ENCODE results near the gene CCDC86. TPM values are rescaled to one million over a fixed set of nuclear protein-coding genes. Genes with fewer than 3 reads are reported as not detected.

CCDC86 gene
- total and polyA plus RNA-seq, 2 experiments from 2014 or later: 16.5 to 30.9 TPM

GRCh38 chr11:60870733-60871377, 28.9 kb downstream of the CCDC86 start:
- H3K27ac ChIP-seq: no peak overlapping the region
- no peak for DNase-seq (ENCODE audit: low read depth in 1 of 2, low spot score in 1 of 2)
- no peaks in the 10 kb centered on the region for H3K36me3 ChIP-seq
- no peak overlapping the region for H3K4me3 ChIP-seq
- H3K27me3 ChIP-seq: no peaks in the 10 kb centered on the region
- no peaks in the 10 kb centered on the region for H3K4me1 ChIP-seq (ENCODE audit: low read depth)
- no peak for TF ChIP-seq CTCF (IDR thresholded peaks at IDR 0.05; ENCODE audit: low read depth, low read length)
- H3K9me3 ChIP-seq (ENCODE audit: low read depth): no peaks in the 10 kb centered on the region

DNA sequence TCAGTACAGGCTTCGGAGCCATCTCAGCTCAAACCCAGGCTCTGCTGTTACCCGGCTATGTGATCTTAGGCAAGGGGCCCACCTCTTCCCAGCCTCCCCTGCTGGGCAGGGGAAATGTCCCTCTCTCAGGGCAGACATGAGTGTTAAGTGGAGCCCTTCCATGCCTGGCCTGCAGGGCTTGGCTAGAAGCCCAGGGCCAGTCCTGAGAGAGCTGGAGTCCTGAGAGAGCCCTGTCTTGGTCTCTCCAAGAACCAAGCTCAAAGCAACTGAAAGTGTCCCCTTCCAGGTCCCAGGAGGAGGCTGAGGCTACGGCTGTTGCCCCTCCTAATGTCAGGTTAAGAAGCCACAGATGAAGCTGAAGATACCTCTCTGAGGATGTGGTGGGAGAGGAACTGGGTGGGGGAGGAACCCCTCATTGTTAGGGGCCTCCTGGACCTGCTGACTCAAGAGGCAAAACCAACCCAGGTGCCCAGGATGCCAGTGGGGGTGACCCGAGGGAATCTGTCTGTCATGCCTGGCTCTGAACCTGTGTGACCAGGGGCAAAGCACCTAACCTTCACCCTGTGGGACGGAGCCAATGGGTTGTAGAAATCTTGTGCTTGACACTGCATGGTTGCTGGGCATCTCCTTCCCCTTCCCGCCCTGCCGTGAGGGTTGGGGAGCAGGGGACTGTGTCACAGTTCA, 29.6 kb downstream of the CCDC86 start:
- H3K4me1 ChIP-seq (ENCODE audit: low read depth): no peaks in the 10 kb centered on the region
- DNase-seq (ENCODE audit: low read depth in 1 of 2, low spot score in 1 of 2): peak; percentile 40 to 74

DNA sequence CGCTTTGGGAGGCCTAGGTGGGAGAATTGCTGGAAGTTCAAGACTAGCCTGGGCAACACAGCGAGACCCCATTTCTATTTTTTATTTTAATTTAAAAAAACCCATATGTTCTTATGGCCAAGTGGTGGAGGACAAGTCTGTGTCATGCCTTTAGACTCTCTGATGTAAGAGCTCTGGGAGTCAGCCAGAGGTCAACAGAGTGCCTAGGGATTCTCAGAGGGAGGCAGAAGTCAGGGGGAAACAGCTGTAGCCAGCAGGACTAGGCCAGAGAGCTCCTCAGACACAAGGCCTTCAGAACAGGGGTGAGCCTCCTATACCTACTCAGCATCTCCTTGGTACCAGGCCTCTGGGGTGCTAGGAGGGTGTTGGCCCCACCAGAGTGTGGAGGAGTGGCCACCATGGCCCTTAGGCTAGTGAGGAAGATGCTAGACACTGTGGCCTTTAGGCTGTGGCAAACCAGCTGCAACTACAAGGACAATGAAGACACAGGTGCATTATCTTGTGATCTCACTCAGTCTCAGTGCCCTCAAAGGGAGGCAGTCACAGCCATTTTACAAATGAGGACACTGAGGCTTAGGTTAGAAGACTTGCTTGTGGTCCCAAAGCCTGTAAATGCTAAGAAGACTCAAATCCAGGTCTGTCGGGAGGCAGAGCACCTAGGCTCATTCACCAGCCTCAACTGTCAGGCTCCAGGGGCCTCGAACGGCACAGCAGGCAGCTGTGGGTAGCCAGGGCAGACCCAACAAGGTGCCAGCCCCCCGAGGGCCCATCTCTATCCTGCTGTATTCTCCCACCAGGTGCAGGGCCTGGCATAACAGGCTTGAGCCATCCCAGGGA, 30.4 kb downstream of the CCDC86 start:
- Histone ChIP-seq H3K4me1 (ENCODE audit: low read depth) (no peaks in the 10 kb centered on the region), H3K27me3 (no peaks in the 10 kb centered on the region), H3K27ac (no peak overlapping the region), H3K36me3 (no peaks in the 10 kb centered on the region), H3K9me3 (ENCODE audit: low read depth) (no peaks in the 10 kb centered on the region), H3K4me3 (no peak overlapping the region)
- no peak for TF ChIP-seq CTCF (IDR thresholded peaks at IDR 0.05; ENCODE audit: low read depth, low read length)
- peak in 1 of 2 donors; percentile 91 for DNase-seq (ENCODE audit: low read depth in 1 of 2, low spot score in 1 of 2)

More for the DNA sequence above, 29.6 kb downstream of the CCDC86 start:
- TF ChIP-seq CTCF (IDR thresholded peaks at IDR 0.05; ENCODE audit: low read depth, low read length): peak; percentile 37
- Histone ChIP-seq H3K4me3 (no peak overlapping the region), H3K27ac (no peak overlapping the region), H3K27me3 (no peaks in the 10 kb centered on the region), H3K9me3 (ENCODE audit: low read depth) (no peaks in the 10 kb centered on the region), H3K36me3 (no peaks in the 10 kb centered on the region)

- Histone ChIP-seq H3K4me3 (no peak overlapping the region), H3K4me1 (ENCODE audit: low read depth) (no peaks in the 10 kb centered on the region), H3K27me3 (no peaks in the 10 kb centered on the region), H3K27ac (no peak overlapping the region), H3K9me3 (ENCODE audit: low read depth) (no peaks in the 10 kb centered on the region), H3K36me3 (no peaks in the 10 kb centered on the region)
- no peak for TF ChIP-seq CTCF (IDR thresholded peaks at IDR 0.05; ENCODE audit: low read depth, low read length)
- peak in 1 of 2 donors; percentile 96 for DNase-seq (ENCODE audit: low read depth in 1 of 2, low spot score in 1 of 2)
Measured at GRCh38 chr11:60872961-60873524, 31.1 kb downstream of the CCDC86 start.

DNA sequence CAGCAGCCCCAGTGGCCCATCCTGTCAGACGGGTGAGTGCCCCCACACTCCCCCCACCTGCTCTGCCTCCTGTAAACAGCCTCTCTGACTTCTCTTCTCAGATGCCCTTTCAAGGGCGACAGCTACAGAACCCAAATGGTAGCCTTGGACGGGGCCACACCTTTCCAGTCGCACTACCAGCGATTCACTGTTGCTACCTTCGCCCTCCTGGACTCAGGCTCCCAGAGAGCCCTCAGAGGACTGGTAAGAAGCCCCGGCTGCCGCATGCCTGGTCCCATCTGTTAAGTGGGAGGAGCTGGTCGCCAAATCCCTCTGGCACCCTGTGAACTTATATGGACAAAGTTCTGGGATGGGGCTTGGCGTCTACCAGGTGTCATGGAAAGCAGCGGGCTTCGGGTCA, 31.6 kb downstream of the CCDC86 start:
- Histone ChIP-seq H3K27ac (no peak overlapping the region), H3K9me3 (ENCODE audit: low read depth) (no peaks in the 10 kb centered on the region), H3K27me3 (no peaks in the 10 kb centered on the region), H3K4me3 (no peak overlapping the region), H3K4me1 (ENCODE audit: low read depth) (no peaks in the 10 kb centered on the region), H3K36me3 (no peaks in the 10 kb centered on the region)
- DNase-seq (ENCODE audit: low read depth in 1 of 2, low spot score in 1 of 2): no peak
- TF ChIP-seq CTCF (IDR thresholded peaks at IDR 0.05; ENCODE audit: low read depth, low read length): no peak
